Measurements from ENCODE around the gene ATXN8OS.
"Not testable (repeated sequence)": the region's sequence is repeated elsewhere in the genome, so short reads cannot be mapped to it uniquely, and the experiment has no call there.

The ATXN8OS gene

GRCh38 chr13:70107498-70108281 lies at the start of gene ATXN8OS:
ATXN8OS (plus strand) TSS chr13:70107826.
- in situ Hi-C loops (cut with MboI; ENCODE audit: low pct_unique_long_range_greater_than_20kb, low sequenced_read_pairs), result no loop called here
- DNase-seq, result no peak

- DNase-seq, result no peak
Measured at GRCh38 chr13:70080012-70080411, 27.6 kb upstream of the ATXN8OS start.

GRCh38 chr13:70087247-70087646 lies 20.4 kb upstream of the ATXN8OS start:
- DNase-seq, result no peak
- in situ Hi-C loops (cut with MboI; ENCODE audit: low pct_unique_long_range_greater_than_20kb, low sequenced_read_pairs), result no loop called here

More at GRCh38 chr13:70080012-70080411, 27.6 kb upstream of the ATXN8OS start:
- in situ Hi-C loops (cut with MboI; ENCODE audit: low pct_unique_long_range_greater_than_20kb, low sequenced_read_pairs), result no loop called here

- in situ Hi-C loops (cut with MboI; ENCODE audit: low pct_unique_long_range_greater_than_20kb, low sequenced_read_pairs), result no loop called here
- DNase-seq, result no peak
Measured at GRCh38 chr13:70088926-70089325, 18.7 kb upstream of the ATXN8OS start.

- in situ Hi-C loops (cut with MboI; ENCODE audit: low pct_unique_long_range_greater_than_20kb, low sequenced_read_pairs), result no loop called here
- DNase-seq, result no peak
Measured at GRCh38 chr13:70090036-70090723, 17.4 kb upstream of the ATXN8OS start.

- in situ Hi-C loops (cut with MboI; ENCODE audit: low pct_unique_long_range_greater_than_20kb, low sequenced_read_pairs), result no loop called here
Measured at GRCh38 chr13:70098669-70099068, 9.0 kb upstream of the ATXN8OS start.

GRCh38 chr13:70104481-70104880 lies 3.1 kb upstream of the ATXN8OS start:
- in situ Hi-C loops (cut with MboI; ENCODE audit: low pct_unique_long_range_greater_than_20kb, low sequenced_read_pairs), result no loop called here

More at GRCh38 chr13:70098669-70099068, 9.0 kb upstream of the ATXN8OS start:
- DNase-seq, result peak; percentile 4

GRCh38 chr13:70107125-70107497 lies 515 bp upstream of the ATXN8OS start:
- DNase-seq, result no peak
- in situ Hi-C loops (cut with MboI; ENCODE audit: low pct_unique_long_range_greater_than_20kb, low sequenced_read_pairs), result no loop called here

More at GRCh38 chr13:70104481-70104880, 3.1 kb upstream of the ATXN8OS start:
- DNase-seq, result no peak

GRCh38 chr13:70108356-70109105 lies 905 bp downstream of the ATXN8OS start, which contains the start of gene KLHL1:
KLHL1 (minus strand) TSS chr13:70108452; CDS start chr13:70107699, 753 bp downstream.
- DNase-seq, result no peak
- in situ Hi-C loops (cut with MboI; ENCODE audit: low pct_unique_long_range_greater_than_20kb, low sequenced_read_pairs), result no loop called here

GRCh38 chr13:70117338-70117905 lies 9.8 kb downstream of the ATXN8OS start:
- in situ Hi-C loops (cut with MboI; ENCODE audit: low pct_unique_long_range_greater_than_20kb, low sequenced_read_pairs), result no loop called here
- DNase-seq, result no peak

- in situ Hi-C loops (cut with MboI; ENCODE audit: low pct_unique_long_range_greater_than_20kb, low sequenced_read_pairs), result no loop called here
- no peak for DNase-seq
Measured at GRCh38 chr13:70125693-70126092, 18.1 kb downstream of the ATXN8OS start.

GRCh38 chr13:70128098-70128497 lies 20.5 kb downstream of the ATXN8OS start:
- in situ Hi-C loops (cut with MboI; ENCODE audit: low pct_unique_long_range_greater_than_20kb, low sequenced_read_pairs), result no loop called here
- no peak for DNase-seq

- DNase-seq; in situ Hi-C loops (cut with MboI; ENCODE audit: low pct_unique_long_range_greater_than_20kb, low sequenced_read_pairs): not testable (repeated sequence)
Measured at GRCh38 chr13:70142658-70143057, 35.0 kb downstream of the ATXN8OS start.

- DNase-seq, result no peak
- in situ Hi-C loops (cut with MboI; ENCODE audit: low pct_unique_long_range_greater_than_20kb, low sequenced_read_pairs), result no loop called here
Measured at GRCh38 chr13:70162141-70162540, 54.5 kb downstream of the ATXN8OS start.

GRCh38 chr13:70170689-70171088 lies 63.1 kb downstream of the ATXN8OS start:
- in situ Hi-C loops (cut with MboI; ENCODE audit: low pct_unique_long_range_greater_than_20kb, low sequenced_read_pairs), result no loop called here
- no peak for DNase-seq

- no peak for DNase-seq
- in situ Hi-C loops (cut with MboI; ENCODE audit: low pct_unique_long_range_greater_than_20kb, low sequenced_read_pairs), result no loop called here
Measured at GRCh38 chr13:70171151-70171550, 63.5 kb downstream of the ATXN8OS start.

GRCh38 chr13:70172946-70173597 lies 65.4 kb downstream of the ATXN8OS start:
- in situ Hi-C loops (cut with MboI; ENCODE audit: low pct_unique_long_range_greater_than_20kb, low sequenced_read_pairs), result no loop called here
- no peak for DNase-seq

GRCh38 chr13:70173598-70173959 lies 66.0 kb downstream of the ATXN8OS start:
- no peak for DNase-seq
- in situ Hi-C loops (cut with MboI; ENCODE audit: low pct_unique_long_range_greater_than_20kb, low sequenced_read_pairs), result no loop called here

GRCh38 chr13:70178346-70178745 lies 70.7 kb downstream of the ATXN8OS start:
- in situ Hi-C loops (cut with MboI; ENCODE audit: low pct_unique_long_range_greater_than_20kb, low sequenced_read_pairs), result no loop called here
- DNase-seq, result no peak

Measured in KBM-7 (cell line).